GM19467 (cell line): ENCODE measurements around the gene HNRNPH3.

ENCODE experiments used
- ATAC-seq: cut with Tn5 transposase; IDR thresholded peaks from one replicate; pipeline ENCODE4 v1.9.1; 2021; ENCODE audit warnings: mild to moderate bottlenecking, moderate library complexity; ENCODE audit not compliant: unreplicated experiment

Gene HNRNPH3

DNA sequence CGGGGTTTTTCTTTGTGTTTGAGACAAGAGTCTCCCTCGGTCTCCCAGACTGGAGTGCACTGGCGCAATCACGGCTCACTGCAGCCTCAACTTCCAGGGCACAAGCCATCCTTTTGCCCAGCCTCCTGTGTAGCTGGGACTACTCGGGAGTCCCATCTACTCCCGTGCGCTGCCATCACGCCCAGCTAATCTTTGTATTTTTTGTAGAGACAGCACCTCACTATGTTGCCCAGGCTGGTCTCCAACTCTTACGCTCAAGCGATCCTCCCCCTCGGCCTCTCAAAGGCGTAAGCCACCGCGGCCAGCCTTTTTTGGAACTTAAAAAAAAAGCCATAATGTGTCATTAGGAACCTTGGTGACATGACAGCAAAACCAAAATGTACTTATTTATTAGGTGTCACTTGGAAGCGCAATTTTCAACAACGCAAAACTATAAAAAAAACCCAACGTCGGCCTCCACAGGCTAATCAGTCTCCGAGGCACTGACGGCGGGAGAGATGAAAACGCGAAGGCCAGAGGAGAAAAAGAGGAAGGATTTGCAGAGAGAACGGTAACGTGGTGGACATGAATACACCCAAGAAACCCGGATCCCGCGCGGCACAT, 911 bp upstream of the HNRNPH3 start:
- ATAC-seq = no peak

DNA sequence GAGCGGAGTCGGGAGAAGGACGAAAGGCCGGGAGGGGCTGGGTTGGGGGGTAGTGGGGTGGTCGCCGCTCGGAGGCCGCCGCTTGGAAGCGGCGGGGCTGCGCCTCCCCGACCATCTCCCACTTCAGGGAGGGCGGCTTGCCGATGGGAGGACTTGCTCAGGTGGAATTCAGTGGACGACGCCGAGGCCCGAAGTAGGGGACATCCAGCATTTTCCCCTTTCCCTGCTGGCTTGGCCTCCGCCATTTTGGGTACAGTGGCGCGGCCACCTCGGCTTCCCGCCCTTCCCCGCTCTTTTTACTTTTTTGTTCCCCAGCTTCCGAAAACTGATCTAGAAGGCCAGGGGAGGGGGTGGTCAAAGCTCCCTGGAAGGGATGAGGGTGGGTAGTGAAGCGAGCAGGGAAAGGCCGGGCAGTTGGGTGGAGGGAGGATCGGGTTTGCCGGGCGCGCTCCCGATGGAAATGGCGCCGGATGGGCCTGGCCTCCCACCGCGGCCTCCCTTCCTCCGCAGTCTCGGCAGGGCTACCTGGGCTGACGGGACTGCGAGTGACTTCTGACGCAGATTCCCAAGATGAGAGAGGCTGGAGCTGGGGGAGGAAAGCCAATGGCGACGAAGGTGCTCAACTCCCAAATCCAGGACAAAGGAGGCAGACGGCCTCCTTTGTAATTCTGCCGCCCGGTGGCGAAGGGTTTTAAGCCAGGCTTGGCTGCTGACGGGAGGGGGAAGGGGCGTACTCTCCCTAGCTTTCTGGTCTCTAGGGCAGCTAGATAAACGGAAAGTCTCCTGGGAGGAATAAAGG, 594 bp downstream of the HNRNPH3 start, which contains the start of gene PBLD:
Gene PBLD, minus strand, starts transcription at position 670 of the 799 bp plus-strand sequence. CDS start 26,084 bp downstream, outside the sequence.
- ATAC-seq = peak; percentile 17

DNA sequence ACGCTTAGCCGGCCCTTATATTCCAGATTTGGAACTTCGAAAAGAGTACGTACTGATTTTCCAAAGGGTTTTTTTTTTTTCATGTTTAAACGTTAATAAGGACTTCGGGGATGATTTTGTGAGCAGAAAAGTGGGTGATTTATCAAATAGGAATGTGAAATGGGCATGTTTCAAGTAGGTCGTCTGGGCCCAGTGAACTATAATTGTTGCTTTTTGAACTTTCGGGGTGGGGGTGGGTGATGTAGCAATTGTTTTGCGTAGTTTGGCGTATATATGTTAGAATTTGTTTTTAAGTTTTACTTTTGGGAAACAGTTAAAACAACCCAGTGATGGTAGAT, 1.2 kb downstream of the HNRNPH3 start:
- ATAC-seq = no peak

DNA sequence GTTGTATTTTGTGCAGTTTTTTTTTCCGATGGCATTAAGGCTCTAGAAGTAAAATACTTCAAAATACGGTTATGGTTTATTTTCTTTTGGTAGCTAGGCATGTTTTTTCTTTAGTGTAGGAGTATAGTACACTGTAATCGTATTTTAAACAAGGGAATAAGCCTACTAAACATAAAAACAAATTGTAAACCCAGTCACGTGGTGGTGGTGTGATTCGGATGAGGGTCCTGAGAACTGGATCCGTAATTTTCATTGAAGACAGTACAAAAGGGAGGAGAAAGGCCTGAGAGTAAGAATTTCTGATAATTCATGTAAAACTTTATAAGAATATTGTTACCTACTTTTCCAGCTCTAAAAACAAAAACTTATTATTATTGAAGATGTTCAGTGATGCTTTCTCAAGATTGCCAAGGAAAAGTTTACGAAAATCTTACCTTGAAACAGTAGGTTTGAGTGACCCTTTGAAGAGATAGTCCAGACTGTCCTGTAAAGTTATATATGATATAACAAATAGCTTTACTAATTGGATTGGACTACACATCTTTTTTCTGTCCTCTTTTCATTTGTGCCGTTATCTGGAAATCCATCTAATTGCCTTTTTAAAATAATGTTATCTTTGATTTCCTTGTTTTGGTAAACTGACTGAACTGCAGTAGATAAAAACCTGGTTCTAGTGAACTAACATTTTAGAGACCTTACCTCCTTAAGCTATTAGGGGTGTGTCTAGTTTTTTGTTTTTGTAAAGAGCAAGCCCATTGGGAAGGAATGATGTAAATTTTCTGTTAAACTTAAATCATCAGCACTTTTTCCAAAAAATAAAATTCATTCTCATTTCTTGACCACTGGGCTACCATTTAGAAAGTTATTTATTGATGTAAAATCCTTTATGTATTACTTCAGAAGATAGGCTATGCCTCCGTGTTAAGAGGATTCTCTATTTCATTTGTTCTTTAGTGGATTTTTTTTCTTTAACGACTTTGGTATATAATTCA, 1.9 kb downstream of the HNRNPH3 start:
- no peak for ATAC-seq

DNA sequence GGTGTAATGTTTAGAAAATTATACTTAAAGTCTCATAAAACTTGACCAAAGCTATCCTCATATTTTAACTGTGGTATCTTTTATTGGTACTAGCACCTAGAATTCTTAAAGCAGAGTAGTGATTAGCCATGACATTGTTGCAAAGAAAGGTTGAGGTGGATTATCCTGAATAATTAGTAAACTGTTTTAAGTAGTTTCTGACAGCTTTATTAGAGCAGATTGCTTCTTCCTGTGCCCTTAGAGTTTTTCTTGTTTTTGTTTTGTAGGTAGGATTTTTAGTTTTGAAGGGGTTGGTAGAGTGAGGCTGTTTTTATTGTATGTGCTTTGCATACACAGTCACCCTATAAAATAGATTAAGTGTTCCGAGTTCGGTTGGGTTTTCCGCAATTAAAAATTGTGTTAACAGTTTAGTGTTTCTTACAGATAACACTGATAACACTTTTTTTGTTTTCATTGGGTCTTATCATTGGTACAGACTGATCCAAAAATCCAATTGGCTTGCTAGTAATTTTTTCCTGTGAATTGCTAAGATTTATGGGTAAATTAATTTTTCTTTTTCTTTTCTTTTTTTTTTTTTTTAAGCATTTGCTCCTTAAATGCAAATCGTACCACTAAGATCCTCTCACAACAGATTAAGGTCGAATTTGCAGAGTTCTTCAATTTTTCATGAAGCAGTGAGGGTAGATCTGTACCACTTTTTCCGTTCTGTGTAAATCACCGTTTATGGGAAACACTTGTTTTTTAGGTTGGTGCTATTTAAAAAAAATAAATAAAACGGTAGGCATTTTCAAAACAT, 3.0 kb downstream of the HNRNPH3 start:
- ATAC-seq = no peak

DNA sequence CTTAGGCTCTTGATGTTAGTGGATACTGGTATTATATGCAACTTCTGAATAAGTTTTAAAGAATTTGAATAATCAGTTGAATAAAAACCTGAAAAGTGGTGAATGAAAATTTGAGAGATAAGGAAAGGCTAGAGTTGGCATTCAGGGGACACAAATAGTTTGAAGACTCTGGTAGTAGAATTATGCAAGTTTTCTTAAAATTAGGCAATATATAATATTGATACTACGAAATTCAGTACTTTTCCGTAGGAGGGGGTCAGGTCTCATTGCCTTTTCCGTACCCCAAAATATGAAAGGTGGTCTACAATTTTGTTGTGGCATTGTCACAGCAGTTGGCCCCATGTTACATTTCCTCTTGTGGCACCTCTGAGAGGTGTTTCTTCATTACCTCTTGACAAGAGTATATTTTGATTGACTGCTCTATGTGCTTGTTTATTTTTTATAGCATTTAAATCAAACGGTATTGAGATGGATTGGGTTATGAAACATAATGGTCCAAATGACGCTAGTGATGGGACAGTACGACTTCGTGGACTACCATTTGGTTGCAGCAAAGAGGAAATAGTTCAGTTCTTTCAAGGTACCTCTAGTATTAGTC, 5.0 kb downstream of the HNRNPH3 start:
- ATAC-seq = no peak

DNA sequence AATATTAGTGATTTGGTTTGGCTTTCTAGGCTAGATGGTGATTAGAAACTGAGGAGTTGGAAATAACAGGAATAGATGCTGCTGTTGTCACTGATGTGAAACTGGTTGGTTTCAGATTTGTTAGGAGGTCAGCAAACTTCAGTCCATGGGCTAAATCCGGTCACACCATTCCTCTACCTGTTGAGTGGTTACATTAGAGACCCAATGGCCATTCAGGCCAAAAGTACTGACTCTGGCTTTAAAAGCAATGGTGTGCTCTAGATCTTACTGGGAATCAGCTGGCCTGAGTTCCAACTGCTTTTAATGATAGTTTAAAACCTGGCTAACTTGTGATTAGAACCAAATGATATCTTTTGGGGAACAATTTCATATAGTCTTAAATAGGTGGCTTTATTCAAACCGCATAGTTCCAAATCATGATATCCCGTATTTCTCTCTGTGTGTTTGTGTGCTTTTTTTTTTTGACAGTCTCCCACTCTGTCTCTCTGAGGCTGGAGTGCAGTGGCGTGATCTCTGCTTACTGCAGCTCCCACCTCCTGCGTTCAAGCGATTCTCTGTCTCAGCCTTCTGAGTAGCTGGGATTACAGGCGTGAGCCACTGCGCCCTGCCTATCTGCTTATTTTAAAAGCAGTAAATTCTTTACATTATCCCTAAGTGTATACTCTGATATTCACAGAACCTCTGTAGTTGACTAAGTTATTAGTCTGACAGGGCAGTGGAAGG, 8.7 kb downstream of the HNRNPH3 start:
- no peak for ATAC-seq

DNA sequence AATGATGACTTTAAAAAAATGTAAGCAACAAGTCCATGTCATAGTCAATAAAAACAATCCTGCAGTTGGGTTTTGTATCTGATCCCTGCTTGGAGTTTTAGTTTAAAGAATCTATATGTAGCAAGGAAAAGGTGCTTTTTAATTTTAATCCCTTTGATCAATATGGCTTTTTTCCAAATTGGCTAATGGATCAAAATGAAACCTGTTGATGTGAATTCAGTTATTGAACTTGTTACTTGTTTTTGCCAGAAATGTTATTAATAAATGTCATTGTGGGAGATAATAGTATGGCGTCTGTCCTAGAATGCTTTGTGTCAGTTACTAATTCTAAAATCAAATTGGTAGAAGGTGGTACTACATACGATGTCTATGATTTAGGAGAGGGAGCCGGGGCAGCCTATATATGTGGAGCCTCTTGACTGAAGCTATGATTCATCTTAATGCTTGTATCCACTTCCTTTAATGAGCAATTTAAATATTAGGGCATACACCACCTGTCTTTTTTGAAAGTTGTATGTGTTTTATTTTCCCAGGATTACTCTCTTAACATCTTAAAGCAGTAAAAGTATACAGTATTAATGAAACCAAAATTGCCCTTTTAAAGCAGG, 11.1 kb downstream of the HNRNPH3 start:
- no peak for ATAC-seq

DNA sequence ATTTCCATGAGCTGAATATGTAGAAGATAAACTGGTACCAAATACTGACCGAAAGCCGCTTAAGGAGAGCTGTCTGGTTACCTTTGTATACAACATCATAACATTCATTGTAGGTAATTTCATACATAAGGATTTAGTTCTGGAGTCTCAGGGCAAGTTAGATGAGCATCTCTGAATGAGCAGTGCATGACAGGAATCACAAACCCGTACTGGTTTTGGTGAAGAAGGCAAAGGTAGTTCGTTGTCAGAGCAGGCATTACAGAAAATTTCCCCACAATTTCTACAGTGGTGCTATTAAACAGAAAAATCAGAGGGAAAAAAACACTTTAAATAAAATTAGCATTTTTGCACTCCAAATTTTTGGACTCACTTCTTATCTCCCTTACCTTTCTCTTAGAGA, 13.8 kb downstream of the HNRNPH3 start:
- ATAC-seq = no peak

DNA sequence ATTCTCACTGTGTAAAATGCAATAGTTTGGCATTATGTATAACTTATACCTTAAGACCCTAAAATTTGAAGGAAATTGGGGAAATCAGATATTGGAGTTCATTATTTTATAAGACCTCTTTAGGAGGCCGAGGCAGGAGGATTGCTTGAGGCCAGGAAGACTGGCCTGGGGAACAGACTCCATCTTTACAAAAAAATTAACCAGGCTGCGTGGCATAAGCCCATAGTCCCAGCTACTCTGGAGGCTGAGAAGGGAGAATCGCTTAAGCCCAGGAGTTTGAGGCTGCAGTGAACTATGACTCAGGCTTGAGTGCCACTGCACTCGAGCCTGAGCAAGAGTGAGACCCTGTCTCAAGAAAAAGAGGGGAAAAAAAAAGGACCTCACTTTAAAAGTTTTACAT, 14.9 kb downstream of the HNRNPH3 start:
- ATAC-seq = no peak

DNA sequence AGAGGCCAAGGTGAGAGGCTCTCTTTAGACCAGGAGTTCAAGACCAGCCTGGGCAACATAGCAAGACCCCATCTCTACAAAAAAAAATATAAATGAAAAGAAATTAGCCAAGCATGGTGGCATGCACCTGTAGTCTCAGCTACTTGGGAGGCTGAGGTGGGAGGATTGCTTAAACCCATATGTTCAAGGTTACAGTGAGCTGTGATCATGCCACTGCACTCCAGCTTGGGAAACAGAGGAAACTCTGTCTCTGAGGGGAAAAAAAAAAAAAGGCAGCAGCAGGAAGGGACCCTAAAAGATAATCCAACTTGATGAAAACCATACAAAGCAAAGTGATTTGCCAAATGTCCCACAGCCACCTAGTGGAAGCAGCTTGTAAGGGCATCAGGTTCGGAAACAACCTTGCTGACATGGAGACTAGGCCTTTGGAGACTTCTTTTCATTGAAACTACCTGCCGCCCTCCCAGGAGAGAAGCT, 16.4 kb downstream of the HNRNPH3 start:
- no peak for ATAC-seq

DNA sequence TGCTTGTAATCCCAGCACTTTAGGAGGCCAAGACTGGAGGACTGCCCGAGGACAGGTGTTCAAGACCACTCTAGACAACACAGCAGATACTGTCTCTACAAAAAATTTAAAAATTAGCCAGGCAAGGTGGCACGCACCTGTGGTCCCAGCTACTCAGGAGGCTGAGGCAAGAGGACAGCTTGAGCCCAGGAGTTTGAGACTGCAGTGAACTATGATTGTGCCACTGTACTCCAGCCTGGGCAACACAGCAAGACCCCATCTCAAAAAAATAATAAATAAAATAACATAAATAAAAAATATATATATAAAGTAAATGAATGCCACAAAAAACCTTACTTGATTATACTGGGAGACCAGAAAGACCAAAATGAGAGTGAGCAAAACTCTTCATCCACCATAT, 21.7 kb downstream of the HNRNPH3 start:
- ATAC-seq = no peak

DNA sequence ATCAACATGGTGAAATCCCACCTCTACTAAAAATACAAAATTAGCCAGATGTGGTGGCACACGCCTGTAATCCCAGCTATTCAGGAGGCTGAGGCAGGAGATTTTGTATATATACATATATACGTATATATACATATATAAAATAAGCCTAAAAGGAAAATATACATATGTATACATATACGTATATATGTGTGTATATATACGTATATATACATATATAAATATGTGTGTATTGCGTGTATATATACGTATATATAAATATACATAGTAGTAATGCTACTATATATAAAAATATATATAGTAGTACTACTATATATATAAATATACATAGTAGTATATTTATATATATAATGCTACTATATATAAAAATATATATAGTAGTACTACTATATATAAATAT, 27.3 kb downstream of the HNRNPH3 start:
- no peak for ATAC-seq

DNA sequence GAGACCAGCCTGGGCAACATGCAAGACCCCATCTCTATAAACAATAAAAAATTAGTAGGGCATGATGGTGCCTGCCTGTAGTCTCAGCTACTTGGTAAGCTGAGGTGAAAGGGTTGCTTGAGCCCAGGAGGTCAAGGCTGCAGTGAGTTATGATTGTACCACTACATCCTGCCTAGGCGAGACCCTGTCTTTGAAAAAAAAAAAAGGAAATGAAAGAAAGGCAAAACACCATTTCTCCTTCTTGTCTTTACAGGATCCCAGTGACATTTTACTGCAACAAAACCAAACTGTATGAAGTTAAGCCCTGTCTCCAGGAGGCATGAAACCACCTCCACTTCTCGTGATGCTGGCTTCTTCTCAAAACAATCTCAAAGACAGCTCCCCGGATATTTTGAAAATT, 30.7 kb downstream of the HNRNPH3 start:
- ATAC-seq = no peak

DNA sequence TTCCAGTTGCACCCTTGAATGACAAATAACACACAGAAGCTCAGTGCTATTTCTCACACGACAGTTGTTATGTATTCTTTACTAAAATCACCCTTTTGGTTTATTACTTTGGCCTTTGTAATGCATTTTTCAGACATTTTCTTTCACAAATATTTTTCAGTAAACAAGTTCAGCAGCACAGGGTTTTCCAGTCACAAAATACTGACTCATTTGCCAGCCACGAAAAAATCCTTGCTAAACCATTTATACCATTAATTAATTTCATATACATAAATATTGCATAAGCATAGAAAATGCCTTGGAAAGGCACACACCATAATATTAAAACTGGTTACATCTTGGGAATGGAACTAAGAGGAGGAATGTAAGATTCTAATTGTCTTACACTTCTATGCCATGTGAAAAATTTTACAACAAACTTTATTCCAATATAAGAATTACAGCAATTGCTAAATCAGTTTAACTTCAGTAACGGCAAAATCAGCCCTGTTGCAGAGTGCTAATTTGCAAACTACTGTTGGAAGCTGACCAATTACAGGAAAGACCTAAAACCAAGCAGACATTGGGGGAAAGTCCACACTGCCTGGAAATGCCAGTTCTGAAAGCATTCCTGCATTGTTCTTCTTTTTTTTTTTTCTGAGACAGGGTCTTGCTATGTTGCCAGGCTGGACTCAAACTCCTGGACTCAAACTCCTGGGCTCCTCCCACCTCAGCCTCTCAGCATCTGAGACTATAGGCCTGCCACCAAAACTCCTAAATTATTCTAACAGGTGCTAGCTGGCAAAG, 32.4 kb downstream of the HNRNPH3 start:
- ATAC-seq = no peak

DNA sequence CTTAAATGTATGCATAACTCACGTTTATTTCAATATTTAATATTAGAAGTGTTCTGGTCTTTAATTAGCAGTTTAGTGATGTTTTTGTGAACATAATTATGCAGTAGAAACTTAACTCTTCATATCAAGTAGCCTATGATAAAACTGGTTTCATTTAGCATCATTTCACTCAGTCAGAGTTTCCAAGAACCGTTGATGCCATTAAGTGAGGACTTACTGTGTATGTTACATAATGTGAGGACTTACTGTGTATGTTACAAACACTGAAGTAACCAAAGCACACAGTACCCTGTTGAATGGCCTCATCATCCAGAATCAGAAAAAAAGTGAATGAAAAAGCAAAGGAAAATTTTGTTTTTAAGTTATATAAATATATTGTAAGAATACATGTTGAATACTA, 33.7 kb downstream of the HNRNPH3 start:
- no peak for ATAC-seq

DNA sequence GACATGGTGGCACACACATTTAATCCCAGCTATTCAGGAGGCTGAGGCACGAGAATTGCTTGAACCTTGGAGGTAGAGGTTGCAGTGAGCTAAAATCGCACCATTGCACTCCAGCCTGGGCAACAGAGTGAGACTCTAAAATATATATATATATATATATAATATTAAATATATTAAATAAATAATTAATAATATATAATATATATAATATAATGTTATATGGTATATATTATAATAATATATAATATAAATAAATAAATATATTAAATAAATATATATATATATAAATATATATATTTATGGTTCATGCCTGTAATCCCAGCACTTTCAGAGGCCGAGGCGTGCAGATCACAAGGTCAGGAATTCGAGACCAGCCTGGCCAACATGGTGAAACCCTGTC, 34.7 kb downstream of the HNRNPH3 start:
- ATAC-seq = no peak

DNA sequence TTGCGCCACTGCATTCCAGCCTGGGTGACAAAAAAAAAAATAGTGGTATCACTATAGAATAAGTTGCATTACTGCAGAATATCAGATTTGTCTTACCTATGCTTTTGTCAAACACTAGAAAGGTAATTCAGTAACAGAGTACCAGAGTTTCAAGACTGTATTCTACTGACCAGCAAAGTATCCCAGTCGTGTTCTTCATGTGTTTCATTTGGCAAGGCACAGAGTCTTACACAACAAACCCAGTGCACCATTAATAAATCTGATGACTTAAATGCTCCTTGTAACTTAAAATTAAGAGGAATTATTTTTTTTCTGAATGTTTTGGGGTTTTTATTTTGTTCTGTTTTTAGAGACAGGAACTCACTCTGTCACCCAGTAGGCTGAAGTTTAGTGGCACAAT, 35.3 kb downstream of the HNRNPH3 start:
- ATAC-seq = no peak
